GM18858 (cell line): ENCODE results near the gene NPHP4.

Experiments used
- ATAC-seq: cut with Tn5 transposase; IDR thresholded peaks from one replicate; pipeline ENCODE4 v1.9.1; 2021; ENCODE audit not compliant: unreplicated experiment

The NPHP4 gene

DNA sequence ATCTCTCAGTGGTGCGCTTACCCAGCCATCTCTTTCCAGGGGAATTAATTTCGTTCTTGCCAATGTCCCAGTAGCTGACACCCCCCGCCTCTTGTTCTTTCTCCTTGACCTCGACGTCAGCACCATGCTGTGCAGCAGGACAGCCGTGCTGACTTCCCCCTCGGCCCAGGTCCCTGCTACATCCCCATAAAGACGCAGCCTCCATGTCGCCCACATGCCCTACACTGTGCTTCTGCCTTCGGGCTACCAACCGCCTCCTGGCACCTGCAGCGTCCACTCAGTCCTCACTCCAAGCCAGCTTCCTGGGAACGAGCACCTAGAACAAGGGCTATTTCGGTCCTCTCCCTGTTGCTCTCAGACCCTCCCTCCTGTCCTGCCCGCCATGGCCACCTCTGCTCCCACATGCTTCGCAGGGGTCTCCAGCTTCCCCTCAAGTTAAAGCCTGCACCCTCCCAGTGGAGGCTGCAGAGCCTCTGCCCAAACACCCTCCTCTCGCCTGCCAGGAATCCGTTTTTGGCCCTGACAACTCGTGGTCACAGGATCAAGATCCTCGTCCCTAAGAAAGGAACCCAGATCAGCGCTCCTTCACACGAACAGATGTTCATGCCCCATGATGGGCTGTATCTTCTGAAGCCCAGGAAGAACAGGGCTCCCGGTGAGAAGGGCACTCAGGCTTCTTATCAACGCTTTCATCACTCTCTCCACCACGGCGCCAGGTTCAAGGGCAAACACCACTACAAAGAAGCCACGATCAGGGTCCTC, 109.7 kb downstream of the NPHP4 start:
- no peak for ATAC-seq

GRCh38 chr1:5881526-5882222, 110.6 kb downstream of the NPHP4 start:
- no peak for ATAC-seq

- no peak for ATAC-seq
Observed at GRCh38 chr1:5880630-5881405, 111.4 kb downstream of the NPHP4 start.

GRCh38 chr1:5879421-5879820, 112.8 kb downstream of the NPHP4 start:
- ATAC-seq: no peak

DNA sequence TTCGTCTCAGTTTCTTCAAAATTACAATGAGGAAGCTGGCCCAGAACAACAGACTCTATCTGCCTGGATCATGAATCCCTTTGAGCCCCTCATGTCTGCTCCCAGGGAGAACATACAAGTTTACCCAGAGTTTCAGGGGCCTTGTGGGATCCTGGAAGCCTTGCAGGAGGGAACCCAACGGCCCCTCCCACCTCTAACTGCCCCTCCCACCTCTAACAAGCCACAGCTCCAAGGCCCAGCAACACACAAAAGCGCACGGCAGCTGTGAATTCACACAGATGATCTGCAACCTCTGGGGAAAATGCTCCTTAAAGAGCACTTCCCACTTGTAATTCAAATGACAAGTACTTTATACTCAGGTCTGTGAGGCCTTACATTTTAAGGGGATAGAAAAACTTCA, 113.3 kb downstream of the NPHP4 start:
- no peak for ATAC-seq

DNA sequence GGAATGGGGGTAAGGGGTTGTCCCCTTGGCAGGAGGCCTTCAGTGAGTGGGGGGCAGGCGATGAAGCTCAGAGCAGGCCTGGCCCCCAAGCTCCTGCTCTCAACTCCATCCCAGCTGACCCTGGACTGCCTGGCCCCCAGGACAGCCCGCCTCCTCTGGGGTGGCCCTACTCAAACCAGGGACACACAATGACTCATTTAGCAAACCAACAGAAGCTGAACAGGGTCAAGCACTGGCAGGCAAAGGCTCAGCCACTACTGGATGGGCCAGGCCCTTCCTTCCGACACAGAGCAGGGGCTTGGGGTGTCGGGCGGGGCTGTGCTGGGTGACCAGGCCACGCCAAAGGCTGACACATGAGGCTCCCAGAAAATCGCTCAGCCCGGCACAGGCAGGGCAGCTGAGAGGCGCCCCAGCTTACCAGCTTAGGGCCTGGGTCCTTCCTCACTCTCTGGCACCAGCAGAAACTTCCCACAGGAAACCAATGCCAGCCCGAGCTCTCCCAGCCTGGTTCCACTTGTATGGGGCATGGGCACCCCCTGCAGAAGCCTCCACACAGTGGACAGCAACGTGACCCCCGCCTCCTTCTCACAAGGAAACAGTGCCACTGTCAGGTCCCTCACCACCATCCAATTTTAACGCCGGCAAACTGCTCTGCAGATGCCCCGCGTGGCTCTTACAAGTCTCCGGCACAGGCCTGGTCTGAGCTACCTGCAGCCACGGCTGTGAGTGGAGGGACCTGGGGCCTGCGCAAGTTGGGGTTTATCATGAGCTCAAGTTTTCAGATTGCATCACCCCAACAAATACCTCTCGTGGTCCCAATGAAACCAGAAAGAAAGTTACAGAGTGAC, 114.3 kb downstream of the NPHP4 start:
- ATAC-seq: no peak

DNA sequence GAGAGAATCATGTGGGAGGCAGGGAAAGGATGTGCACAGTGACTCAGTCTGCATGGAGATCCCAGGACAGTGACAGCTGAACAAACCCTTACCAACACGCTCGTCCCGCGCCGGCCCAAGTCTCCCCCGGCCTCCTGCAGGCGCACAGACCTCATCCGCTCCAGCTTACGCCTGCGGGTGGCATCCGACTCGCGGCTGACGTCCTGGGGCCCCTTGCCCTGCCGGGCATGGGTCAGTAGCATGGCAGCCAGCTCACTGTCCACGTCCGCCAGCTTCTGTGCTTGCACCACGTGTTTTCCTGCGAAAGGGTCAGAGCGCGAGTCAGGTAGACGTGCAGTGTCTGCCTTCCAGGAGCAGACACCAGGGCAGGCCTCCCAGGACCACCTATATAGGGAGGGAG, 115.2 kb downstream of the NPHP4 start:
- no peak for ATAC-seq

DNA sequence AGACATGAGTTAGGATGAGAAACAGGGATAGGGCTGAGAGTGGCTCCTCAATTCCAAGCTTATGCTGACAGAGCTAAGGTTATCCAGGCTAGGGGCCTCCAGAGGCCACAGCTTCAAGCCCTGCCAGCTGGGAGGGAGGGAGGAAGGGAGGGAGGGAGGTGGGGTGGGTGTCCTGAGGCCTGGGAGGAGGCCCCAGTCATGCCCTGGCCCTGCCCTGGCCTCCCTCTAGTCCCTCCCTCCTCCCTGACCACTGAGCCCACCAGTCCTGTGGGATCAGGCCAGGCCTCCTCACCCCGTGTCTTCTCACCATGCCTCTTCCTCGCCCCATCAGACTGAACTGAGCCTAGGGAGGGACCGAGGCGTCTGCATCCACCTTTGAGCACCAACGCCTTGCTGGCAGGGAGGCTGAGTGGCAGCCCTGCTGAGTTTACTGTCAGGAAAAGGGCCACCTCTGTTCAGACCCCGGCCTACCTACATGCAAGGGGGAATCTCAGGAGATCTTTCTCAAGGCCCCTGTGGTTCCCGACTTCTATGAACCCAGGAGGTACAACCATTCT, 116.1 kb downstream of the NPHP4 start:
- ATAC-seq: no peak

GRCh38 chr1:5875345-5875910, 116.8 kb downstream of the NPHP4 start:
- ATAC-seq: no peak

DNA sequence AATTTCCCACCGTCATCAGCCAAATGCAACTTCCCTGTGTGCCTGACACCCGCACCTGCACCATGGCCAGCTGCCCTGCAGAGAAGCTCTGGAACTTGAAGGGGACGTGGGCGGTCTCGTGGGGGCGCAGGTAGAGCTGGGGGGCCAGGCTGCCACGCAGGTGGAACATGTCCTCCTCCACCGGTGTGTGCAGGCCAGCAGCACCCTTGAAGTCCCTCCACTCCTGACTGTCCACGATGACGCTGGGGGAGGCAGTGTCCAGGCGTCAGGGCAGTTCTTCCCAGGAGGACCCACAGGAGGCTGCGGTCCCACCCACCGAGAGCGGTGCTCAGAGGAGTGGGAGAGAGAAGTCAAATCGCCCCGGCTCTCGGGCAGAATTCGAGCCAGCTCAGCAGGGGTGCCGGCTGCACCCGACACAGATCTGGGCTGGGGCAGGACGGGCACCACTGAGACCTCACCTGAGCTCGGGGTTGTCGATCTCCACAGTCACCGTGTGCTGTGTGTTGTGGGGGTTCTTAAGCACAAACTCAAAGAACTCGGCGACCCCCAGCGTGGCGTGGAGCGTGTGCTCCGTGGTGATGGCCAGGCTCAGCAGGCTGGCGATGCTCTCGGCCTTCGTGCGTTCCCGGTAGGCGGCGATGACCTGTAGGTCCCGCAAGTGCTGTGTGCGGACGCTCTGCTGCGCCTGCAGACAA, 117.7 kb downstream of the NPHP4 start:
- no peak for ATAC-seq

DNA sequence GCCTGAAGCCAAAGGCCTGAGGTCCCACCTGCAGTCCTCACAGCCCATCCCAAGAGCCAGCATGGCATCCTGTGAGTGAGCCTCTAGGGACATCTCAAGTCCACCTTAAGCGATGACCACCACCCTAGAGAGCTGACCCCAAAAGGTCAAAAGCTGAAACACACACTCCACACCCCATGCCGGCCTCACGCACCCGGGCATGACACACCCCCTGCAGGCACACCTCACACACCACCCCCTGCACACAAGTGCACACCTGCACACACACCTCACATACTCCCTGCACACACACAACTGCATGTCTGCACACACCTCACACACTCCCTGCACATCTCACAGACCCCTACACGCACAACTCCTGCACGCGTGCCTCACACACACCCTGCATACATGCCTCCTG, 118.7 kb downstream of the NPHP4 start:
- ATAC-seq: no peak

DNA sequence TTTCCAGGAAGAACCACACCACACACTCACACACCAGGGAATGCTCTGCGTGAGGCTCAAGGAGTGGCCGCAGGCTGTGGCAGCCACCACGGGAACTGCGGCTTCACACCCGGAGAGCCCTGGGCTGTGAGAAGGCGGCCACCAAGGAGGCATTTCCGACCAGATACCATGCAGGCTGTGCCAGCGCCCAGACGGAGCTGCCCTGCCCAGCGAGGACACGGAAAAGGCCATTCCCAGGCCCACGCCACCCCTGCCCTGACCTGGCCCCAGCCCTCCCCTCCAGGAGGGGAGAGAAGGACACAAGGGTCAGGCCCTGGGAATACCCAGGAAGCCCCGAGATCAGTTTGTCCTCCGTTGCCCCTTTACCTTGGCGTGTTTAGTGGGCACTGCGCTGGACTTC, 119.3 kb downstream of the NPHP4 start:
- ATAC-seq: no peak

DNA sequence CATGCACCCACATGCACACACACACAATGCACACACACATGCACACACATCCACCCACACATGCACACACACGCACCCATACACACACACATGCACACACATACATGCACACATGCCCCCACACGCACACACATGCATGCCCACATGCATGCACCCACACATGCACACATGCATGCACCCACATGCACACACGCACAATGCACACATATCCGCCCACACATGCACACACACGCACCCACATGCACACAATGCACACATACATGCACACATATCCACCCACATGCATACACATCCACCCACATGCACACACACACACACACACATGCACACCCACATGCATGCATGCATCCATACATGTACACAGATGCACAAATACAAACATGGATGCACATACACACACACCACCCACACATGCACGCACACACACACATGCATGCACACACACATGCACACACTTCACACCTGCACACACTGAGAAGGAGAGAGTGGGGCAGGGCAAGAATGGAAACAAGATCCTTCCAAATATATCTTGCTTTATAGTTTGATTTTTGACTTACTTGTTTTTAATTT, 123.2 kb downstream of the NPHP4 start:
- ATAC-seq: no peak

DNA sequence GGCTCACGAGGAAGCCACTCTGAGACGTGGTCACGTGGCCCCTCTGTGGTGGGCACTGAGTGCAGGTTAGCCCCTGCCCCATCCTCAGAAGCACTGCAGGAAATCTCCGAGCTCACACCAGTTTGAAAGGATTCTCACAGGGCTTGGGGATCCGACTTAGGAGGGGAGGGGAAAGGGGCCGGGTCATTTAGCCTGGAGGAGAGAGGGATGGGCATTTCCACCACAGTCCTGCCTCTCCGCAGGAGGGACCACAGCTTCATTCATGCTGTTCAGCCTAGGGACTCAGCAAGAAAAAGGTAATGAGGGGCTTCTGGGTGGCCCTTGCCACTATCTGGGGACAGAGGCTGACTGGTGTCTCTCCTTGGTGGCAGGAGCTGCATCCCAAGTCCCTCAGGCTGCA, 126.5 kb downstream of the NPHP4 start:
- no peak for ATAC-seq

DNA sequence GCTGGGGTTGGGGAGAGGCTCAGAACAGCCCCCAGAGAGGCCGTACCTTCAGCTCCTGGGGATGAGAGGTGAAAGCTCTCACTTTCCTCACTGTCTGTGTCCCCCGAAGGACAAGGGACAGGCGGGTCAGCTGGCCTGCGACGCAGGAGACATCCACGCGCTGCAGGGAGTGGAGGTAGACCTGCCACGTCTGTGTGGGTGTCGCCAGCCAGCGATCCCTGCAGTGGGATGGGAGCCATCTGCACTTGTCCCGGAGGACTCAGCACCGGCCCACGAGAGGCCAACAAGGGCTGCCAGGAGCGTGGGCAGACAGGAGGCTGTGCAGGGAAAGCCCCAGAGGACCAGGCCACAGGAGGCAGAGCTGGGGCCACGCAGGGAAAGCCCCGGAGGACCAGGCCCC, 127.2 kb downstream of the NPHP4 start:
- no peak for ATAC-seq

DNA sequence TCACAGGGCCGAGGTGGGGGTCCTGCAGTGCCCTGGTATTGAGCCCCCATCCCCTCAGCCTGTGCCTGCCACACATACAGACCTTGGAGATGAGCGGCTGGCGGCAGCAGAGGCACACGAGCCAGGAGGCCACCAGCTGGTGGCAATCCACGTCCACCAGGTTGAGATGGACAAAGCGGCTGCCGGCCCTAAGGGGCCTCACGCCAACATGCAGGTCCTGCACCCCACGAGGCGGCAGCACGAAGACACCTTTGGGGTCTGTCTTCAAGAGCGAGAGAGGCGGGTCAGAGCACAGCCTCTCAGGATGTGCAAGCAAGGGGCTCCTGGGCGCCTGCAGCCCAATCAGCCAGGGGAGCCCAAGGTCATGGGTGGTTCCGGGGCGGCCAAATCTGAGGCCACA, 128.0 kb downstream of the NPHP4 start:
- ATAC-seq: no peak

DNA sequence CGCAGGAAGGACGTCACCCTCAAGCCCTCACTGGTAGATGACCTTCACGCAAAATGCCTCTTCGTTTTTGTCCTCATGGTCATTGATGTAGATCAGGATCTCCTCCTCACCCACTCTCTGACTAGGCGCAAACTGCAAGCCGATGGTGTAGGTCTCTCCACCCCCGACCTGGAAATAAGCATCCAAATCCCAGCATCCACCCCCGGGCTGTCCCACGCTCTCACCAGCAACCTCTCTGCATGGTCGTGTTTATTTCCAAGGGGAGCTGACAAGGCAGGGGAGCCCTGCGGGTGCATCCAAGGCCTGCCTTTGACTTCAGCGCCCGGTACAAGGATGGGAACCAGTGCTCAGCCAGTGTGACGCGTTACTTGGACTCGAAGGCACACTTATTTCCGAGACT, 129.0 kb downstream of the NPHP4 start:
- no peak for ATAC-seq

GRCh38 chr1:5861871-5862825, 130.1 kb downstream of the NPHP4 start:
- ATAC-seq: no peak
